Raji (cell line): ENCODE results near the gene PTBP1.

Experiments
- POLR2A ChIP-seq: IDR thresholded peaks from 2 replicates; pipeline ENCODE4 v1.6.1; 2011; ENCODE audit warnings: low read depth, low read length, control low read depth; ENCODE audit not compliant: insufficient read depth

PTBP1 gene

GRCh38 chr19:765179-765738, 32.0 kb upstream of the PTBP1 start:
- no peak for TF ChIP-seq POLR2A

GRCh38 chr19:768424-768823, 28.8 kb upstream of the PTBP1 start:
- TF ChIP-seq POLR2A: no peak

GRCh38 chr19:769616-770015, 27.6 kb upstream of the PTBP1 start:
- TF ChIP-seq POLR2A: no peak

- TF ChIP-seq POLR2A: no peak
Measured at GRCh38 chr19:771332-771785, 25.9 kb upstream of the PTBP1 start.

GRCh38 chr19:772063-772462, 25.2 kb upstream of the PTBP1 start:
- no peak for TF ChIP-seq POLR2A

- TF ChIP-seq POLR2A: no peak
Measured at GRCh38 chr19:772730-773436, 24.4 kb upstream of the PTBP1 start.

GRCh38 chr19:776549-776948, 20.7 kb upstream of the PTBP1 start:
- TF ChIP-seq POLR2A: no peak

GRCh38 chr19:778910-779653, 18.2 kb upstream of the PTBP1 start:
- no peak for TF ChIP-seq POLR2A

- TF ChIP-seq POLR2A: no peak
Measured at GRCh38 chr19:780935-781334, 16.3 kb upstream of the PTBP1 start.

GRCh38 chr19:781800-782184, 15.5 kb upstream of the PTBP1 start:
- TF ChIP-seq POLR2A: no peak

- TF ChIP-seq POLR2A: no peak
Measured at GRCh38 chr19:782185-782877, 14.9 kb upstream of the PTBP1 start.

- no peak for TF ChIP-seq POLR2A
Measured at GRCh38 chr19:782878-783668, 14.2 kb upstream of the PTBP1 start.

- no peak for TF ChIP-seq POLR2A
Measured at GRCh38 chr19:784541-784940, 12.7 kb upstream of the PTBP1 start.

GRCh38 chr19:787536-787935, 9.7 kb upstream of the PTBP1 start:
- TF ChIP-seq POLR2A: no peak

- no peak for TF ChIP-seq POLR2A
Measured at GRCh38 chr19:788686-788982, 8.6 kb upstream of the PTBP1 start.
